Measurements from ENCODE around the gene PCDHB2.
"Not testable (repeated sequence)": the region's sequence is repeated elsewhere in the genome, so short reads cannot be mapped to it uniquely, and the experiment has no call there.

Gene PCDHB2

DNA sequence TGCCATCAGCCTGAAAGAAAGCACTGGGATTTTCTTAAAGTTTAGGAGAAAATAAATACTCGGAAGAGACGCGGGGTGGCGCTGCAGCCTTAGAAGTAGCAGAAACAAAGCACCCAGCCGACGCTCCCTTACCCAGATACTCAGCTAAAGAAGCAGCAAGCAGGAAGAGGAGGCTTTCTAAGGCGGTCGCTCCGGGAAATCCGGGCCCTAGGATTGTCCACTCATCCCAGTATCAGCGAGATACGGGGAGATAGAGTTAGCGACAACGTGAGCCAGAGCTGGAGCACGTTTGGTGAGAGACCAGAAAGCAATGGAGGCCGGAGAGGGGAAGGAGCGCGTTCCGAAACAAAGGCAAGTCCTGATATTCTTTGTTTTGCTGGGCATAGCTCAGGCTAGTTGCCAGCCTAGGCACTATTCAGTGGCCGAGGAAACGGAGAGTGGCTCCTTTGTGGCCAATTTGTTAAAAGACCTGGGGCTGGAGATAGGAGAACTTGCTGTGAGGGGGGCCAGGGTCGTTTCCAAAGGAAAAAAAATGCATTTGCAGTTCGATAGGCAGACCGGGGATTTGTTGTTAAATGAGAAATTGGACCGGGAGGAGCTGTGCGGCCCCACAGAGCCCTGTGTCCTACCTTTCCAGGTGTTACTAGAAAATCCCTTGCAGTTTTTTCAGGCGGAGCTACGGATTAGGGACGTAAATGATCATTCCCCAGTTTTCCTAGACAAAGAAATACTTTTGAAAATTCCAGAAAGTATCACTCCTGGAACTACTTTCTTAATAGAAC lies at the start of gene PCDHB2:
TSS of gene PCDHB2 (plus strand) at position 135 of the 782 bp plus-strand sequence. CDS start at position 311, 176 bp downstream.
- DNase-seq = no peak

DNA sequence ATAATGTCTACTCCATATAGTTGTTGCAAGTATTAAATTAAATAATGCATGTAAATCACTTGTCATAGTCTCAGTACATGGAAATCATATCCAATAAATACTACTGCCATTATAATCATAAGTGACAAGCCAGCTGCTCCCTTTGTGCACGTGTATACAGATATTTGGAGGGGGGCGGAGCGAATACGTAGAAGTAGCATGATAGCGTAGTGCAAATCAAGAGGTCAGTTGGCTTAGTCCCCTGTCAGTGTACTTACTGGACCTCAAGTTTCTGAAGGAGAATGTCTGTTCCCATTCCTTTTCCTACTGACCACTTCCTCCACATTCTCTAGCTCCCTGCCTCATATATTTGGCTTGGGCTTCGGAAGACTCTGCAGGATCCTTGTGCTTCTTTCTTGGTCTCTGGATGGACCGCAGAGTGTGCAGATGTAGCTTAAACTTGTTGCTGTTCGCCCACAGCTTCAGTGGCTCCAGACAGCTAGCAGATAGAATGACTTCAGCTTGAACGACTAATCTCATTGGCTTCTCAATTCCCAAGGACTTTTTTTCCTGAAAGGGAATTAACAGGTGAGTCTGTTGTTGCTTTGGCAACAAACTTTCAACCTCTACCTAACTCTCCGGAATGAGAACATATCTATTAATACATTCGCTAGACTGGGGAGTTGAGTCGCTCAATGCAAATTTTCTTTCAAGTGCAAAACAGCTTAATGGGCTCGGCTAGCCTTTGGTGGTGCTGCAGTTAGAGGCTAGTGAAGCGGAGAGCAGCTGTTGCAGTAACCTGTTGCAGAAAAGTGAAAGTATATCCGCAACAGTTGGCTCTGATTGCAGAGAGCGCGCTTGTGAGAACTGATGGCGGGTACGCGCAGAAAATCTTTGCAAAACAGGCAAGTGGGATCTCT lies 43.5 kb upstream of the PCDHB2 start, which contains the start of gene PCDHB1:
TSS of gene PCDHB1 (plus strand) at position 753 of the 899 bp plus-strand sequence. CDS start at position 850, 97 bp downstream.
- no peak for DNase-seq

GRCh38 chr5:141051521-141051866 lies 42.9 kb upstream of the PCDHB2 start:
- no peak for DNase-seq

- DNase-seq = no peak
Observed at GRCh38 chr5:141077826-141078225, 16.6 kb upstream of the PCDHB2 start.

GRCh38 chr5:141082228-141082627 lies 12.2 kb upstream of the PCDHB2 start:
- DNase-seq = no peak

DNA sequence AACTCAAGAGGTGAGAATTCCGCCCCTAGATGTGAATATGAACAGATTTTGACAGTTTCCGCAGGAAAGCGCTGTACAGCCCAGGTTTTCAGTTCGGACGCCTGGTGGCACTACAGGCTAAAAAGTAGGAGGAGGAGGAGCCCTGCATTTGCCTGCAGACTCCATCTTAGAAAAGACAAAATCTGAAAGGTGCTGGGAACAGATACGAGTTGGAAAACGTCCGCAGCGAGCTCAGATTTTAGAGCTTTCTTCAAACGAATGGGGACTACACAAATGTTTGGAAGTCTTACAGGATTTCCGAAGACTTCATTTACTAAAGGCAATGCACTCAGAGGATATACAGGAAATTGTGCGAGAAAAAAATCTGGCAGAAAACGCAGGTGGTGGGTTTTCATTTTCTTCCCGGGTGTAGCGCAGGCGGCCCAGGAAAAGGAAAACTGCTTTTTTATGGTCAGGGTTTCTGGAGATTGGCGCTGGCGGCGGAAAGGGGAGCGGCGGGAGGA lies 9.9 kb upstream of the PCDHB2 start:
- peak; percentile 38 for DNase-seq

DNA sequence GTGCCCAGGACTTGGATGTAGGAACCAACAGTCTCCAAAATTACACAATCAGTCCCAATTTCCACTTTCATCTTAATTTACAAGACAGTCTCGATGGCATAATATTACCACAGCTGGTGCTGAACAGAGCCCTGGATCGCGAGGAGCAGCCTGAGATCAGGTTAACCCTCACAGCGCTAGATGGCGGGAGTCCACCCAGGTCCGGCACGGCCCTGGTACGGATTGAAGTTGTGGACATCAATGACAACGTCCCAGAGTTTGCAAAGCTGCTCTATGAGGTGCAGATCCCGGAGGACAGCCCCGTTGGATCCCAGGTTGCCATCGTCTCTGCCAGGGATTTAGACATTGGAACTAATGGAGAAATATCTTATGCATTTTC lies 837 bp downstream of the PCDHB2 start:
- DNase-seq = no peak

GRCh38 chr5:141096181-141096580 lies 1.8 kb downstream of the PCDHB2 start:
- not testable (repeated sequence) for DNase-seq

DNA sequence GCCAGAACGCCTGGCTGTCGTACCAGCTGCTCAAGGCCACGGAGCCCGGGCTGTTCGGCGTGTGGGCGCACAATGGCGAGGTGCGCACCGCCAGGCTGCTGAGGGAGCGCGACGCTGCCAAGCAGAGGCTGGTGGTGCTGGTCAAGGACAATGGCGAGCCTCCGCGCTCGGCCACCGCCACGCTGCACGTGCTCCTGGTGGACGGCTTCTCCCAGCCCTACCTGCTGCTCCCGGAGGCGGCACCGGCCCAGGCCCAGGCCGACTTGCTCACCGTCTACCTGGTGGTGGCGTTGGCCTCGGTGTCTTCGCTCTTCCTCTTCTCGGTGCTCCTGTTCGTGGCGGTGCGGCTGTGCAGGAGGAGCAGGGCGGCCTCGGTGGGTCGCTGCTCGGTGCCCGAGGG lies 2.2 kb downstream of the PCDHB2 start:
- not testable (repeated sequence) for DNase-seq

DNA sequence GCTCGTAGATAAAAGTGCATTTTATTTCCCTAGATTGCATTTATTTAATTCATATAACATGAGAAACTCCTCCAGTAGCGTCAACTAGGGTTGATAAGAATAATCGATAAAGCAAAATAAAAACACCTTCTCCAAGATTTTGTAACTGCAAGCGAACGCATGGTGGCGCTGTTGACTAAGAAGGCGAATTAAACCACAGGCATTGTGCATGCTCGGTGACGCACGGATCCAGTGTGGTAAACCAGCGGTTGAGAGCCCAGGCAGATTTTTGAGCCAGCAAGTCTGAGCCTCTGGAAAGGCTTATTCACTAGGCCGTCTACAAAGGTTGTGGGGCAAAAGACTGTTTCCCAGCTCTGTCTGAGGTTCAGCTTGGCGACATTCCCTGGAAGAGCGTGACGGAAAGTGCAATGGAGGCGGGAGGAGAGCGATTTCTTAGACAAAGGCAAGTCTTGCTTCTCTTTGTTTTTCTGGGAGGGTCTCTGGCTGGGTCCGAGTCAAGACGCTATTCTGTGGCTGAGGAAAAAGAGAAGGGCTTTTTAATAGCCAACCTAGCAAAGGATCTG lies 5.9 kb downstream of the PCDHB2 start, which contains the start of gene PCDHB3:
TSS of gene PCDHB3 (plus strand) at position 231 of the 563 bp plus-strand sequence. CDS start at position 408, 177 bp downstream.
- DNase-seq = peak; percentile 49

- DNase-seq = no peak
Observed at GRCh38 chr5:141101059-141101458, 6.6 kb downstream of the PCDHB2 start.

DNA sequence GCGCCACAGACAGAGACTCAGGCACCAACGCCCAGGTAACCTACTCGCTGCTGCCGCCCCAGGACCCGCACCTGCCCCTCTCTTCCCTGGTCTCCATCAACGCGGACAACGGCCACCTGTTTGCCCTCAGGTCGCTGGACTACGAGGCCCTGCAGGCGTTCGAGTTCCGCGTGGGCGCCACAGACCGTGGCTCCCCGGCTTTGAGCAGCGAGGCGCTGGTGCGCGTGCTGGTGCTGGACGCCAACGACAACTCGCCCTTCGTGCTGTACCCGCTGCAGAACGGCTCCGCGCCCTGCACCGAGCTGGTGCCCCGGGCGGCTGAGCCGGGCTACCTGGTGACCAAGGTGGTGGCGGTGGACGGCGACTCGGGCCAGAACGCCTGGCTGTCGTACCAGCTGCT lies 7.7 kb downstream of the PCDHB2 start:
- DNase-seq = not testable (repeated sequence)

GRCh38 chr5:141102471-141102870 lies 8.1 kb downstream of the PCDHB2 start:
- not testable (repeated sequence) for DNase-seq

- DNase-seq = no peak
Observed at GRCh38 chr5:141105350-141105749, 10.9 kb downstream of the PCDHB2 start.

DNA sequence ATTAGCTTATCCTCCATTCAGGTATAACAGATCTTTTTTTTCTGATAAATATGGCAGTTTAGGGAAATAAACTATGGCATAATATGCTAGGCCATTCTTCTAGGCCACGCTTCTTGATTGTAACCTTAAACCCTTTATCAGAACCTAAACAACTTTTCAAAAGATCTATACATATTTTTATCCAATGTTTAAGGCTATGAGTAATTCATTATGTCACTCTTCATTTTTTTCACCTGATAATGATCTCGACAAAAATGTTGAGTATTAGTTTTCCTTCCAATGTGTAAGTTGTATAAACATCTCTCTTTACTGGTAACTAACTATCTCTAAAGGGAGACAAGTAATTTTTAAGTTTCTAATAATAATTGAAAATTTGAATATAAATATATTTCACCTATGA lies 24.8 kb downstream of the PCDHB2 start:
- no peak for DNase-seq

DNA sequence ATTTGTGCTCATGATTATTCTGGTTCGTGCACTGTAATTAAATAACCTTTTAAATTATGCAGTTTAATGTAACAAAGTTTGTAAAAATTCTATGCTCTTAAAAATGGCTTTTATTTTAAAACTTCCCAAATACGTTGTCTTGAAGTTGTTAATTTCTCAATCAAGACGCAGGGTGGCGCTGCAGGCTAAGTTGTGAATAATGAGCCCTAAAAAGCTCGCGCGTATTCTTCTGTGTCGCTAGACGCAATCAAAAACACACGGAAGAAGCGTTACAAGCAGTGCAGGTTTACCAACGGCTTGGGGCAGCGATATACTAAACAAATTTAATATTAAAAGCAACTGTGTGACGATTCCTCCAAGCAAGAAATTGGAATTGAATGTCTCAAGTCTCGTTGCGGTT lies 27.1 kb downstream of the PCDHB2 start, which contains the start of gene PCDHB4:
TSS of gene PCDHB4 (plus strand) at position 256 of the 400 bp plus-strand sequence. CDS start 181 bp downstream, outside the sequence.
- peak; percentile 3 for DNase-seq

DNA sequence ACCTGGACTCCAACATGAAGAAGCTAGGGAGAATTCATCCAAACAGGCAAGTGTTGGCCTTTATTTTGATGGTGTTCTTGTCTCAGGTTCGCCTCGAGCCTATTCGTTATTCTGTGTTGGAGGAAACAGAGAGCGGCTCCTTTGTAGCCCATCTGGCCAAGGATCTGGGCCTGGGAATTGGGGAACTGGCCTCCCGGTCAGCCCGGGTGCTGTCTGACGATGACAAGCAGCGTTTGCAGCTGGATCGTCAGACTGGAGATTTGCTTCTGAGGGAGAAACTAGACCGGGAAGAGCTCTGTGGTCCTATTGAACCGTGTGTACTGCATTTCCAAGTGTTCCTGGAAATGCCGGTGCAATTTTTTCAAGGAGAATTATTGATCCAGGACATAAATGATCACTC lies 27.6 kb downstream of the PCDHB2 start:
- DNase-seq = no peak

- not testable (repeated sequence) for DNase-seq
Observed at GRCh38 chr5:141123396-141124135, 29.2 kb downstream of the PCDHB2 start.

- DNase-seq = no peak
Observed at GRCh38 chr5:141127305-141127704, 32.9 kb downstream of the PCDHB2 start.

GRCh38 chr5:141135030-141135717 lies 40.8 kb downstream of the PCDHB2 start, which contains the start of gene PCDHB5:
PCDHB5 (plus strand) TSS chr5:141135206; CDS start chr5:141135435, 229 bp downstream.
- no peak for DNase-seq

DNA sequence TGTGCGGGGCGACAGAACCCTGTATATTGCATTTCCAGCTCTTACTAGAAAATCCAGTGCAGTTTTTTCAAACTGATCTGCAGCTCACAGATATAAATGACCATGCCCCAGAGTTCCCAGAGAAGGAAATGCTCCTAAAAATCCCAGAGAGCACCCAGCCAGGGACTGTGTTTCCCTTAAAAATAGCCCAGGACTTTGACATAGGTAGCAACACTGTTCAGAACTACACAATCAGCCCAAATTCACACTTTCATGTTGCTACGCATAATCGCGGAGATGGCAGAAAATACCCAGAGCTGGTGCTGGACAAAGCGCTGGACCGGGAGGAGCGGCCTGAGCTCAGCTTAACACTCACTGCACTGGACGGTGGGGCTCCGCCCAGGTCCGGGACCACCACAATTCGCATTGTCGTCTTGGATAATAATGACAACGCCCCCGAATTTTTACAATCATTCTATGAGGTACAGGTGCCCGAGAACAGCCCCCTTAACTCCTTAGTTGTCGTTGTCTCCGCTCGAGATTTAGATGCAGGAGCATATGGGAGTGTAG lies 41.4 kb downstream of the PCDHB2 start:
- DNase-seq = no peak

Data from stimulated activated CD4-positive, alpha-beta T cell treated with anti-CD3 and anti-CD28 coated beads, Interleukin-1b, Interleukin-23, amount 100 ng/mL, for 48 hours (primary cell).